ES-I3 (cell line): Measurements from ENCODE around the gene DEFB123.
A peak's percentile ranks its signal among the peaks of the same experiment; 100 is the strongest.
"Not testable (repeated sequence)": the region's sequence is repeated elsewhere in the genome, so short reads cannot be mapped to it uniquely, and the experiment has no call there.

Experiments
- H3K36me3 ChIP-seq: 2 replicates; pipeline ENCODE4 v1.6.1; 2013; ENCODE audit warnings: mild to moderate bottlenecking, low read length, control low read depth, moderate library complexity; ENCODE audit not compliant: insufficient read depth
- H3K4me1 ChIP-seq: 2 replicates; pipeline ENCODE4 v1.6.1; 2013; ENCODE audit warnings: mild to moderate bottlenecking, control low read depth, low read length; ENCODE audit not compliant: insufficient read depth
- H3K9ac ChIP-seq: 2 replicates; pipeline ENCODE4 v1.6.1; 2013; ENCODE audit warnings: low read depth, mild to moderate bottlenecking, low read length, moderate library complexity
- H3K9me3 ChIP-seq: 2 replicates; pipeline ENCODE4 v1.6.1; 2013; ENCODE audit warnings: mild to moderate bottlenecking, low read length, moderate library complexity; ENCODE audit not compliant: control insufficient read depth, insufficient read depth

Gene DEFB123

GRCh38 chr20:31449511-31450414, 9.3 kb downstream of the DEFB123 start:
- Histone ChIP-seq H3K4me1 (peaks cover 5% of the 10 kb centered on the region; the same call in 1 of the 2 replicates), H3K36me3 (no peaks in the 10 kb centered on the region), H3K9me3 (no peaks in the 10 kb centered on the region), H3K9ac (no peak overlapping the region)

DNA sequence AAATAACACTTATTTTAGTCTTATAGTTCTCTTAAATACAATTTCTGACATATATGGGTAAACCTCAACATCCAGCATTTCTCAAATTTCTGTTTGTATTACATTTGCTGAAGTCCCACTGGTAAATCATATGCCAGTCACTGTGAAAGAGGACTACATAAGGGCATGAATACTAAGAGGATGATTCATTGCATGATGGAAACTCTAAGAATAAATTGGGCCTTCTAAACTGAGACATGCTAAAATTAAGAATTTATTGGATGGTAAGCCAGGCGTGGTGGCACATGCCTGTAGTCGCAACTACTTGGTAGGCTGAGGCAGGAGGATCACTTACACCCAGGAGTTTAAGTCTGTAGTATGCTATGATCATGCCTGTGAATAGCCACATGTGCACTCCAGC, 12.1 kb downstream of the DEFB123 start:
- H3K4me1 ChIP-seq, result peaks cover 5% of the 10 kb centered on the region; the same call in 1 of the 2 replicates
- H3K36me3 ChIP-seq, result no peaks in the 10 kb centered on the region
- no peak overlapping the region for H3K9ac ChIP-seq
- H3K9me3 ChIP-seq, result no peaks in the 10 kb centered on the region

DNA sequence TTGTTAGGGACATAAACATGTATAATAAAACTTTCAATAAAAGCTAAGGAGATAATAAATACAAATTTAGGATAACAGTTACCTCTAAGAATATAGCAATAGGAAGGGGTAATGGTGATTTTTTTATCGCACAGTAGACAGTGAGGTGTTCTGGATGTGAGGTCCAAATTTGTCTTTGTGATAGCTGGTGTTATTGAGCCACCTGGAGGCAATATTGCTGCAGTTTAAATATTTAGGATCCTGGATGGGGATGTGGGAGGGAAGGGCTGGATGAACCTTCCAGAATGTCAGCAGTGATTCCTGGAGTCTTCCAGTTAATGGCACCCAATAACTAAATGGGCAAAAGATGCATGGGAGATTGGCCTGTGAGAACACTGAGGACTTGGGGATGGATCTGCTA, 13.9 kb downstream of the DEFB123 start:
- Histone ChIP-seq H3K9me3 (no peaks in the 10 kb centered on the region), H3K9ac (no peak overlapping the region), H3K4me1 (peaks cover 2% of the 10 kb centered on the region; the same call in 1 of the 2 replicates), H3K36me3 (no peaks in the 10 kb centered on the region)

DNA sequence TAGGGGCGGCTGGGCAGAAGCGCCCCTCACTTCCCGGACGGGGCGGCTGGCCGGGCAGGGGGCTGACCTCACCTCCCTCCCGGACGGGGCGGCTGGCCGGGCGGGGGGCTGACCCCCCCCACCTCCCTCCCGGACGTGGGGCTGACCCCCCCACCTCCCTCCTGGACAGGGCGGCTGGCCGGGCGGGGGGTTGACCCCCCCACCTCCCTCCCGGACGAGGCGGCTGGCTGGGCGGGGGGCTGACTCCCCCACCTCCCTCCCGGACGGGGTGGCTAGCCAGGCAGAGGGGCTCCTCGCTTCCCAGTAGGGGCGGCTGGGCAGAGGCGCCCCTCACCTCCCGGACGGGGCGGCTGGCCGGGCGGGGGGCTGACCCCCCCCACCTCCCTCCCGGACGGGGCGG, 30.5 kb downstream of the DEFB123 start:
- not testable (repeated sequence) for H3K9me3 ChIP-seq, H3K9ac ChIP-seq, H3K4me1 ChIP-seq, H3K36me3 ChIP-seq

DNA sequence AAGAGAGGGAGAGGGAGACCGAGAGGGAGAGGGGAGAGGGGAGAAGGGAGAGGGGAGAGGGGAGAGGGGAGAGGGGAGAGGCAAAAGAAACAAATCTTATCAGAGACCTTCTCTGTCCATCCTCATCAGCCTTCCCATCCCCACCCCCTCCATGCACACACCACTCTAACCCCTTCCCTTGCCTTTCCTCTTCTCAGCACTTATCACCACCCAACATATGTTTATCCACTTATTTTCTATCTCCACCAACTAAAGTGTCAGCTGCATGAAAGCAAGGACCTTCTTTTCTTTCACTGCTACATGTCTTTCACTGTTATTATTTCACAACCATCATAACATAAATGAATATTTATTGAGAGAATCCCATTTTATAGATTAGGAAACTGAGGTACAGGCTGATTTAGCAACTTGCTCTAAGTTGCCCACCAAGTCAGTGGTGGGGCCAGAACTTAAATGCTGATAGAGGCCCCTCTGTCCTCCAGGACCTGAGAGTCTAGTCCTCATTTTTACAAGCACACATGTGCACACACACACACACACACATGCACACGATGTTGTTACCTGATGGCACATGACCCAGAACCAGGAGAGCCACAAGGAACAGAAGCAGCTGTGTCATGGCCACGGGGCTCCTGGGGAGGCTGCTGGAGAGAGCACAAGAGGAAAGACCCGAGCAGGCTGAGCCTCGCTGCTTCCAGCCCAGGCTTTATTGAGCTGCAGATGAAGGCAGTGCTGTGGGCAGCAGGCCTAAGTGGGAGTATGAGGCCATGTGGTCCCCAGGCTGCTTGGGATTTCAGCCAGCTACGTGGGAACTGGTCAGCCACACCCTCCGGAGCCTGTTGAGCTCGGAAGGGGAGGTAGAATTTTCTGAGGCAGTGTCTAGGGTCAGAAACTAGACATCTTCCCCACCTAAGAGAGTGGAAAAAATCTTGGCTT, 32.2 kb downstream of the DEFB123 start:
- H3K9ac ChIP-seq, result no peak overlapping the region
- no peaks in the 10 kb centered on the region; the same call in 1 of the 2 replicates for H3K4me1 ChIP-seq
- no peaks in the 10 kb centered on the region for H3K9me3 ChIP-seq
- no peaks in the 10 kb centered on the region for H3K36me3 ChIP-seq

- no peaks in the 10 kb centered on the region; the same call in 1 of the 2 replicates for H3K4me1 ChIP-seq
- no peak overlapping the region for H3K9ac ChIP-seq
- no peaks in the 10 kb centered on the region for H3K9me3 ChIP-seq
- H3K36me3 ChIP-seq, result no peaks in the 10 kb centered on the region
Measured at GRCh38 chr20:31473331-31474096, 33.1 kb downstream of the DEFB123 start.

- no peaks in the 10 kb centered on the region for H3K36me3 ChIP-seq
Measured at GRCh38 chr20:31474097-31474436, 33.6 kb downstream of the DEFB123 start.

DNA sequence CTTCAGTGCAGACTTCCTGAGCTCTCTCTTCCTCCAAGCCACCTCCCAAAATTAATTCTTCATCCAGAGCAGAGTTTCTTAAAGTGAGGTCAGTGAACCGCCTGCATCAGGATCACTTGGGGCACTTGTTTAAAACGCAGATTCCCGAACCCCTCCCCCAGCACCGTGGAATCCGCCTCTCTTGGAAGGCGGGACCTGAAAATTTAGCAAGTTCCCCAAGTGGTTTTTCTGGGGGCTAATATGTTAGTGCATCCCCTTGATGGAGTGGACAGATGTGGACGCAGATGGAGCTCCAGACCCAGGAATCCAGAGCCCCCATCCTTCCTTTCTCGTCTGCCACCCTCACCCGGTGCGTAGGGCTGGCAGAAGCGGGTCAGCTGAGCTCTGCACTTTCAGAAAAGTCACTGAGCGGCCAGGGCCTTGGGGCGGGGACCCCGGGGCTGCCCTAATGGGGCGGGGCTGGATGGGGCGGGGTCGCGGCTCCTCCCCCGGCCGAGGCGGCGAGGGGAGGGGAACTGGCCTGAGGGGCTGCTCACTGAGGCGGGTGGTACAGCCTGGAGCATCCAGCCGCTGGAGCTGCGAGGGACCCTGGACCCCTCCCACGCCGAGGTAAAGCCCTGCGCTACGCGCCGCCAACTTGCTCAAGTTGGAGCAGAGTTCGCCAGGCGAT, 34.5 kb downstream of the DEFB123 start, which contains the start of the genes DEFB124 and REM1:
Gene DEFB124, minus strand, starts transcription at position 370 of the 670 bp plus-strand sequence. CDS start 2,114 bp downstream, outside the sequence.
Gene REM1, plus strand, starts transcription at position 531 of the 670 bp plus-strand sequence. CDS start 1,158 bp downstream, outside the sequence.
- Histone ChIP-seq H3K9me3 (no peaks in the 10 kb centered on the region), H3K9ac (peak within 1 kb of the TSS; percentile 82)

More at GRCh38 chr20:31474097-31474436, 33.6 kb downstream of the DEFB123 start:
- no peaks in the 10 kb centered on the region for H3K9me3 ChIP-seq
- no peaks in the 10 kb centered on the region; the same call in 1 of the 2 replicates for H3K4me1 ChIP-seq
- no peak overlapping the region for H3K9ac ChIP-seq

GRCh38 chr20:31475472-31476293, 35.3 kb downstream of the DEFB123 start:
- H3K9me3 ChIP-seq, result no peaks in the 10 kb centered on the region
- no peaks in the 10 kb centered on the region; the same call in 1 of the 2 replicates for H3K4me1 ChIP-seq
- H3K36me3 ChIP-seq, result no peaks in the 10 kb centered on the region
- peak overlapping the region; percentile 82 for H3K9ac ChIP-seq

More for the DNA sequence above, 34.5 kb downstream of the DEFB123 start, which contains the start of the genes DEFB124 and REM1:
- no peaks in the 10 kb centered on the region; the same call in 1 of the 2 replicates for H3K4me1 ChIP-seq
- H3K36me3 ChIP-seq, result no peaks in the 10 kb centered on the region

DNA sequence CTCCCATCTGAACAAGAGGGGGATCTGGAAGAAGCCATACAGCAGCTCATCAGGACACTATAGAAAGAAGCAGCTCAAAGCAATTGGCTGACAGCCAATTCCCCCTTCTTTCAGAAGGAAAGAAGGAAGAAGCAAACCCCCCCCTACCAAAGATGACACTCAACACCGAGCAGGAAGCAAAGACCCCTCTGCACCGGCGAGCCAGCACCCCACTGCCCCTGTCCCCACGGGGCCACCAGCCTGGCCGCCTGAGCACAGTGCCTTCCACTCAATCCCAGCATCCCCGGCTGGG, 35.8 kb downstream of the DEFB123 start:
- H3K9ac ChIP-seq, result no peak overlapping the region
- no peaks in the 10 kb centered on the region; the same call in 1 of the 2 replicates for H3K4me1 ChIP-seq
- no peaks in the 10 kb centered on the region for H3K9me3 ChIP-seq
- H3K36me3 ChIP-seq, result no peaks in the 10 kb centered on the region

DNA sequence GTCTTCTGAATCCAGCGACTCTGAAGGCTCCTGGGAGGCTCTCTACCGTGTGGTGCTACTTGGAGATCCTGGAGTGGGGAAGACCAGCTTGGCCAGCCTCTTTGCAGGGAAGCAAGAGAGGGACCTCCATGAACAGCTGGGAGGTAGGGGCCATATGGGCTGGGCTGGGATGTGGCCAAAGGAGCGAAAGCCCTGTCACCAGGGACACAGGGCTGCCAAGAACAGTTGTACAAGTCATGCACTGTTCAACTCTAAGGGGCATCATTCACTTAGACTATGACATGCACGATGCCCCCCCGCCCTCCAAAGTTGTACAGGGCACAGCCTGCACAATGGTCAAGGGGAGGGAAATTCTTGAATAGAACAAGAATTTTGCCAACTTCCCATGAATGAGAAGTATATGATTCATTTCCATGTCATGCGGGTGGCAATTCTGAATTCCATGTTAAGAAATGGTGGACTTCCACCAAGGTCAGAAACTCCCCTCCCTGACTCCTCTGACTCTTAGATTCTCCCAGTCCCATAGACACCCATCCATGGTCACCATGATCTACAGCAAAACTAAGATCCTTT, 36.3 kb downstream of the DEFB123 start:
- H3K9ac ChIP-seq, result no peak overlapping the region
- H3K36me3 ChIP-seq, result no peaks in the 10 kb centered on the region
- no peaks in the 10 kb centered on the region for H3K9me3 ChIP-seq
- H3K4me1 ChIP-seq, result no peaks in the 10 kb centered on the region; the same call in 1 of the 2 replicates

GRCh38 chr20:31484001-31484400, 43.6 kb downstream of the DEFB123 start:
- no peaks in the 10 kb centered on the region for H3K36me3 ChIP-seq
- H3K9me3 ChIP-seq, result no peaks in the 10 kb centered on the region
- H3K9ac ChIP-seq, result peak overlapping the region; percentile 27; the same call in 1 of the 2 replicates
- H3K4me1 ChIP-seq, result no peaks in the 10 kb centered on the region; the same call in 1 of the 2 replicates
